GM19043 (cell line): Measurements from ENCODE around the gene GRIN2A.

Source experiments
- ATAC-seq: cut with Tn5 transposase; IDR thresholded peaks from one replicate; pipeline ENCODE4 v1.9.1; 2021; ENCODE audit warnings: low read depth; ENCODE audit not compliant: unreplicated experiment

GRIN2A gene

GRCh38 chr16:9713156-9713555 lies 469.1 kb downstream of the GRIN2A start:
- no peak for ATAC-seq

- ATAC-seq, result no peak
These were observed 473.1 kb downstream of the GRIN2A start for GRCh38 chr16:9708972-9709620.

- no peak for ATAC-seq
These were observed 475.9 kb downstream of the GRIN2A start for GRCh38 chr16:9706217-9706836.

- ATAC-seq, result no peak
These were observed 478.5 kb downstream of the GRIN2A start for GRCh38 chr16:9703731-9704130.
